WTC11 (cell line): ENCODE results near the gene PATL2. TPM values are rescaled to one million over a fixed set of nuclear protein-coding genes. Genes with fewer than 3 reads are reported as not detected.

Experiments used
- ATAC-seq: fragments of 200-7000 bp; cut with Tn5 transposase; 2 replicates; pipeline ENCODE4 v1.10.0; 2021; ENCODE audit warnings: mild to moderate bottlenecking, moderate library complexity
- CTCF ChIA-PET: fragments of 300-600 bp; sonication (Branson Sonifier 250); formaldehyde crosslinking; loops from one replicate; lab custom pipeline; 2021; ENCODE audit warnings: antibody characterized with exemption; lab: Charles Lee
- POLR2A ChIA-PET: fragments of 350-600 bp; sonication (Branson Sonifier 250); formaldehyde crosslinking; loops from one replicate; lab custom pipeline; 2021; ENCODE audit warnings: antibody characterized with exemption; lab: Charles Lee
- DNase-seq: peaks from one replicate; pipeline ENCODE4 v3.0.0; 2021; ENCODE audit warnings: low spot score
- H3K27ac Mint-ChIP-seq: 2 replicates; pipeline ENCODE4 v1.8.0; 2021; ENCODE audit warnings: mixed read lengths
- H3K27me3 Mint-ChIP-seq: 2 replicates; pipeline ENCODE4 v1.8.0; 2021; ENCODE audit warnings: low read depth, mild to moderate bottlenecking, moderate library complexity, mixed read lengths
- H3K36me3 Mint-ChIP-seq: 2 replicates; pipeline ENCODE4 v1.8.0; 2021; ENCODE audit warnings: mixed read lengths
- H3K4me1 Mint-ChIP-seq: 2 replicates; pipeline ENCODE4 v1.8.0; 2022; ENCODE audit warnings: mixed read lengths
- H3K4me3 Mint-ChIP-seq: 2 replicates; pipeline ENCODE4 v1.8.0; 2021; ENCODE audit warnings: mild to moderate bottlenecking, moderate library complexity, mixed read lengths
- H3K9me3 Mint-ChIP-seq: 2 replicates; pipeline ENCODE4 v1.8.0; 2021; ENCODE audit warnings: mixed read lengths
- ATF1 ChIP-seq: sonication (generic); formaldehyde crosslinking; IDR thresholded peaks from 2 replicates; pipeline ENCODE4 v1.8.1; 2023; ENCODE audit warnings: mild to moderate bottlenecking, moderate library complexity, missing genetic modification reagents
- CDX4 ChIP-seq: fragments of 250-450 bp; sonication (Bioruptor Pico); IDR thresholded peaks from 2 replicates; pipeline ENCODE4 v1.9.0; 2021; ENCODE audit warnings: moderate library complexity, mild to moderate bottlenecking, inconsistent platforms, borderline replicate concordance
- CTCF ChIP-seq: fragments of 200-600 bp; IDR thresholded peaks from 2 replicates; pipeline ENCODE4 v1.8.0; 2022; ENCODE audit warnings: antibody characterized with exemption
- FOXJ3 ChIP-seq: sonication (generic); formaldehyde crosslinking; IDR thresholded peaks from 2 replicates; pipeline ENCODE4 v1.9.0; 2021; ENCODE audit warnings: missing genetic modification reagents, mild to moderate bottlenecking, borderline replicate concordance
- FOXP4 ChIP-seq: sonication (generic); formaldehyde crosslinking; IDR thresholded peaks from 2 replicates; pipeline ENCODE4 v1.8.0; 2022; ENCODE audit warnings: mild to moderate bottlenecking, missing genetic modification reagents
- GRHL2 ChIP-seq: fragments of 250-450 bp; sonication (Bioruptor Pico); IDR thresholded peaks from 2 replicates; pipeline ENCODE4 v1.8.0; 2022; ENCODE audit warnings: mild to moderate bottlenecking, moderate library complexity; ENCODE audit not compliant: insufficient replicate concordance, severe bottlenecking
- GTF2I ChIP-seq: fragments of 250-450 bp; sonication (Bioruptor Pico); conservative IDR thresholded peaks from 2 replicates; pipeline ENCODE4 v1.4.0; 2021; ENCODE audit warnings: mild to moderate bottlenecking
- SMAD3 ChIP-seq: sonication (generic); formaldehyde crosslinking; IDR thresholded peaks from 2 replicates; pipeline ENCODE4 v1.8.0; 2022; ENCODE audit warnings: missing genetic modification reagents, mild to moderate bottlenecking, borderline replicate concordance
- SMAD4 ChIP-seq: sonication (generic); formaldehyde crosslinking; IDR thresholded peaks from 2 replicates; pipeline ENCODE4 v1.8.0; 2022; ENCODE audit warnings: mild to moderate bottlenecking, missing genetic modification reagents
- TCF7 ChIP-seq: sonication (generic); formaldehyde crosslinking; IDR thresholded peaks from 2 replicates; pipeline ENCODE4 v1.8.0; 2022; ENCODE audit warnings: mild to moderate bottlenecking, low read depth, missing genetic modification reagents, moderate library complexity
- TEAD4 ChIP-seq: sonication (generic); formaldehyde crosslinking; IDR thresholded peaks from 2 replicates; pipeline ENCODE4 v1.8.0; 2022; ENCODE audit warnings: mild to moderate bottlenecking, missing genetic modification reagents
- ZBTB21 ChIP-seq: sonication (generic); formaldehyde crosslinking; IDR thresholded peaks from 2 replicates; pipeline ENCODE4 v1.8.1; 2023; ENCODE audit warnings: mild to moderate bottlenecking, missing genetic modification reagents, borderline replicate concordance
- ZNF232 ChIP-seq: sonication (generic); formaldehyde crosslinking; IDR thresholded peaks from 2 replicates; pipeline ENCODE4 v1.8.0; 2022; ENCODE audit warnings: mild to moderate bottlenecking, missing genetic modification reagents
- ZNF263 ChIP-seq: sonication (generic); formaldehyde crosslinking; IDR thresholded peaks from 2 replicates; pipeline ENCODE4 v1.8.1; 2022; ENCODE audit warnings: low read depth, mild to moderate bottlenecking, moderate library complexity, missing genetic modification reagents
- ZNF281 ChIP-seq: sonication (generic); formaldehyde crosslinking; IDR thresholded peaks from 2 replicates; pipeline ENCODE4 v1.8.0; 2023; ENCODE audit warnings: mild to moderate bottlenecking, missing genetic modification reagents
- ZNF425 ChIP-seq: fragments of 250-450 bp; sonication (Bioruptor Pico); conservative IDR thresholded peaks from 2 replicates; pipeline ENCODE4 v1.9.0; 2021; ENCODE audit warnings: mild to moderate bottlenecking
- total RNA-seq: library from RNA; stranded (reverse); gene quantifications from 3 replicates; pipeline ENCODE4 v1.2.3, GENCODE V29; 2021
- TF ChIP-seq, protein P1 (sequence below): sonication (generic); formaldehyde crosslinking; conservative IDR thresholded peaks from 2 replicates; pipeline ENCODE4 v1.8.1; 2023; ENCODE audit warnings: mild to moderate bottlenecking, low read depth, missing genetic modification reagents, moderate library complexity
- TF ChIP-seq, protein P2 (sequence below): sonication (generic); formaldehyde crosslinking; IDR thresholded peaks from 2 replicates; pipeline ENCODE4 v1.8.1; 2022; ENCODE audit warnings: low read depth, missing genetic modification reagents, borderline replicate concordance

PATL2 gene
- total RNA-seq, 1 experiment from 2014 or later, result 0.59 TPM

DNA sequence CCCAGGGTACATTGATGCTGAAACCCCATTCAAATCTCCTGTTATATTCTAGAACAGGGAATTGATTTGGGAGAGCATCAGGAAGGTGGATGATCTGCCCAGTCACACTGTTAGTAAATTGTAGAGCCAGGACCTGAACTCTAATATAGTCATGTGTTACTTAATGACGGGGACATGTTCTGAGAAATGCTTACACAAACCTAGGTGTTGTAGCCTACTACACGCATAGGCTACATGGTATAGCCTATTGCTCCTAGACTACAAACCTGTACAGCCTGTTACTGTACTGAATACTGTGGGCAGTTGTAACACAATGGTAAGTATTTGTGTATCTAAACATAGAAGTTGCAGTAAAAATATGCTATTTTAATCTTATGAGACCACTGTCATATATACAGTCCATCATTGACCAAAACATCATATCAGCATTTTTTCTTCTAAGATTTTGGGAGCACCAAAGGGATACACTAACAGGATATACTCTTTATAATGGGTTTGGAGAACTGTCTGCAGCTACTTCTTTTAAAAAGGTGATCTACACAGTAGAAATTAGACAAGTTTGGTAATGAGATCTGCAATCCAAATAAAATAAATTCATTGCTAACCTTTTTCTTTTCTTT, 6.0 kb upstream of the PATL2 start (continued):
- no peak for TF ChIP-seq ZNF425

DNA sequence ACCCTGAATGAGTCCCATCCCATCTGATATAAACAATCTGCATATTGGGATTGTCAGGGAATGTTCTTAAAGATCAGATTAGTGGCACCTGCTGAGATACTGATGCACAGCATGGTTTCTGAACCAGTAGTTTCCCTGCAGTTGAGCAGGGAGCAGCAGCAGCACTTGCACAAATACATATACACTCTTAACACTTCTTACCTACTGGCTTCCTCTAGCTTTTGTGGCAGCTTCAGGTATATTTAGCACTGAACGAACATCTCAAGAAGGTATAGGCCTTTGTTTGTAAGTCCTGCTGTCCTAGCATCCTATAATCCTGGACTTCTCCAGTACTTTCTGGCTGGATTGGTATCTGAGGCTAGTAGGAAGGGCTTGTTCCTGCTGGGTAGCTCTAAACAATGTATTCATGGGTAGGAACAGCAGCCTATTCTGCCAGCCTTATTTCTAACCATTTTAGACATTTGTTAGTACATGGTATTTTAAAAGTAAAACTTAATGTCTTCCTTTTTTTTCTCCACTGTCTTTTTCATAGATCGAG, 4.7 kb upstream of the PATL2 start:
- H3K27ac Mint-ChIP-seq, result no peak overlapping the region
- TF ChIP-seq ZNF263 (no peak), GTF2I (CRISPR knock-in tag) (no peak), ZNF232 (CRISPR knock-in tag) (no peak), TCF7 (CRISPR knock-in tag) (no peak), SMAD4 (CRISPR knock-in tag) (no peak), ZBTB21 (CRISPR knock-in tag) (no peak), CDX4 (no peak), ATF1 (CRISPR knock-in tag) (no peak)
- TF ChIP-seq, protein P1, sequence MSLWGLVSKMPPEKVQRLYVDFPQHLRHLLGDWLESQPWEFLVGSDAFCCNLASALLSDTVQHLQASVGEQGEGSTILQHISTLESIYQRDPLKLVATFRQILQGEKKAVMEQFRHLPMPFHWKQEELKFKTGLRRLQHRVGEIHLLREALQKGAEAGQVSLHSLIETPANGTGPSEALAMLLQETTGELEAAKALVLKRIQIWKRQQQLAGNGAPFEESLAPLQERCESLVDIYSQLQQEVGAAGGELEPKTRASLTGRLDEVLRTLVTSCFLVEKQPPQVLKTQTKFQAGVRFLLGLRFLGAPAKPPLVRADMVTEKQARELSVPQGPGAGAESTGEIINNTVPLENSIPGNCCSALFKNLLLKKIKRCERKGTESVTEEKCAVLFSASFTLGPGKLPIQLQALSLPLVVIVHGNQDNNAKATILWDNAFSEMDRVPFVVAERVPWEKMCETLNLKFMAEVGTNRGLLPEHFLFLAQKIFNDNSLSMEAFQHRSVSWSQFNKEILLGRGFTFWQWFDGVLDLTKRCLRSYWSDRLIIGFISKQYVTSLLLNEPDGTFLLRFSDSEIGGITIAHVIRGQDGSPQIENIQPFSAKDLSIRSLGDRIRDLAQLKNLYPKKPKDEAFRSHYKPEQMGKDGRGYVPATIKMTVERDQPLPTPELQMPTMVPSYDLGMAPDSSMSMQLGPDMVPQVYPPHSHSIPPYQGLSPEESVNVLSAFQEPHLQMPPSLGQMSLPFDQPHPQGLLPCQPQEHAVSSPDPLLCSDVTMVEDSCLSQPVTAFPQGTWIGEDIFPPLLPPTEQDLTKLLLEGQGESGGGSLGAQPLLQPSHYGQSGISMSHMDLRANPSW, result no peak
- TF ChIP-seq, all 79 proteins: peak for 0
- Mint-ChIP-seq H3K4me3 (no peak overlapping the region), H3K4me1 (peaks cover 20% of the 10 kb centered on the region), H3K36me3 (peaks cover 21% of the 10 kb centered on the region), H3K27me3 (peaks cover 15% of the 10 kb centered on the region), H3K9me3 (no peaks in the 10 kb centered on the region)
- ATAC-seq (no peak), DNase-seq (no peak)
- POLR2A ChIA-PET, result no interaction called here
- CTCF ChIA-PET, result no interaction called here

DNA sequence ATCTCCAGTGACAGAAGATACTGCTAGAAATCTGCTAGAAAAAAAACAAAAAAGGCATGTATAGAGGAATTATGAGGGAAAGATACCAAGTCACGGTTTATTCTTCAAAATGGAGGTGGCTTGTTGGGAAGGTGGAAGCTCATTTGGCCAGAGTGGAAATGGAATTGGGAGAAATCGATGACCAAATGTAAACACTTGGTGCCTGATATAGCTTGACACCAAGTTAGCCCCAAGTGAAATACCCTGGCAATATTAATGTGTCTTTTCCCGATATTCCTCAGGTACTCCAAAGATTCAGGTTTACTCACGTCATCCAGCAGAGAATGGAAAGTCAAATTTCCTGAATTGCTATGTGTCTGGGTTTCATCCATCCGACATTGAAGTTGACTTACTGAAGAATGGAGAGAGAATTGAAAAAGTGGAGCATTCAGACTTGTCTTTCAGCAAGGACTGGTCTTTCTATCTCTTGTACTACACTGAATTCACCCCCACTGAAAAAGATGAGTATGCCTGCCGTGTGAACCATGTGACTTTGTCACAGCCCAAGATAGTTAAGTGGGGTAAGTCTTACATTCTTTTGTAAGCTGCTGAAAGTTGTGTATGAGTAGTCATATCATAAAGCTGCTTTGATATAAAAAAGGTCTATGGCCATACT, 4.1 kb upstream of the PATL2 start:
- CTCF ChIA-PET, result interaction anchor here (4.5 kb wide), 1 partner anchor 22 kb away, joined by 67 read pairs; the partner anchor contains the start of gene TRIM69
- H3K4me3 Mint-ChIP-seq, result no peak overlapping the region
- DNase-seq, result no peak
- TF ChIP-seq GRHL2 (CRISPR knock-in tag) (no peak), TEAD4 (CRISPR knock-in tag) (no peak), ZNF281 (CRISPR knock-in tag) (no peak), FOXJ3 (no peak), FOXP4 (CRISPR knock-in tag) (no peak), CTCF (no peak), SMAD3 (no peak)
- TF ChIP-seq, protein P2, sequence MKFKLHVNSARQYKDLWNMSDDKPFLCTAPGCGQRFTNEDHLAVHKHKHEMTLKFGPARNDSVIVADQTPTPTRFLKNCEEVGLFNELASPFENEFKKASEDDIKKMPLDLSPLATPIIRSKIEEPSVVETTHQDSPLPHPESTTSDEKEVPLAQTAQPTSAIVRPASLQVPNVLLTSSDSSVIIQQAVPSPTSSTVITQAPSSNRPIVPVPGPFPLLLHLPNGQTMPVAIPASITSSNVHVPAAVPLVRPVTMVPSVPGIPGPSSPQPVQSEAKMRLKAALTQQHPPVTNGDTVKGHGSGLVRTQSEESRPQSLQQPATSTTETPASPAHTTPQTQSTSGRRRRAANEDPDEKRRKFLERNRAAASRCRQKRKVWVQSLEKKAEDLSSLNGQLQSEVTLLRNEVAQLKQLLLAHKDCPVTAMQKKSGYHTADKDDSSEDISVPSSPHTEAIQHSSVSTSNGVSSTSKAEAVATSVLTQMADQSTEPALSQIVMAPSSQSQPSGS, result no peak

More for the DNA sequence above, 4.1 kb upstream of the PATL2 start:
- no peak for ATAC-seq
- peaks cover 21% of the 10 kb centered on the region for H3K36me3 Mint-ChIP-seq
- peaks cover 15% of the 10 kb centered on the region for H3K27me3 Mint-ChIP-seq
- POLR2A ChIA-PET, result no interaction called here
- no peak overlapping the region for H3K27ac Mint-ChIP-seq
- H3K9me3 Mint-ChIP-seq, result no peaks in the 10 kb centered on the region
- peaks cover 20% of the 10 kb centered on the region for H3K4me1 Mint-ChIP-seq
